GM10266 (cell line): ENCODE results near the gene ADM2.

ENCODE experiments used
- DNase-seq: peaks from one replicate; pipeline ENCODE4 v3.0.0; 2012; ENCODE audit errors: extremely low spot score
- CTCF ChIP-seq: IDR thresholded peaks from 2 replicates; pipeline ENCODE4 v1.5.1; 2012; ENCODE audit warnings: mild to moderate bottlenecking, low read depth; ENCODE audit not compliant: control insufficient read depth, insufficient read depth; ENCODE audit errors: missing control alignments

ADM2 gene

GRCh38 chr22:50521710-50522109, 40.4 kb downstream of the ADM2 start:
- no peak for TF ChIP-seq CTCF
- DNase-seq, result no peak

- DNase-seq, result no peak
- TF ChIP-seq CTCF, result no peak
These were observed 41.0 kb downstream of the ADM2 start for GRCh38 chr22:50522208-50522805.

- no peak for TF ChIP-seq CTCF
- no peak for DNase-seq
These were observed 41.6 kb downstream of the ADM2 start for GRCh38 chr22:50522806-50523438.

- no peak for TF ChIP-seq CTCF
- DNase-seq, result no peak
These were observed 42.1 kb downstream of the ADM2 start for GRCh38 chr22:50523458-50523805.

GRCh38 chr22:50523806-50524675, 42.7 kb downstream of the ADM2 start:
- no peak for TF ChIP-seq CTCF
- no peak for DNase-seq

GRCh38 chr22:50524676-50525103, 43.3 kb downstream of the ADM2 start:
- TF ChIP-seq CTCF, result no peak
- no peak for DNase-seq

GRCh38 chr22:50525104-50525857, 43.9 kb downstream of the ADM2 start, which contains the start of gene SCO2:
Gene SCO2, minus strand, starts transcription at chr22:50525598. Its CDS starts 1,187 bp downstream, at chr22:50524411.
- TF ChIP-seq CTCF, result peak; percentile 86
- DNase-seq, result peak; percentile 99
